ENCODE measurements around the gene ZBTB17.

The ZBTB17 gene

DNA sequence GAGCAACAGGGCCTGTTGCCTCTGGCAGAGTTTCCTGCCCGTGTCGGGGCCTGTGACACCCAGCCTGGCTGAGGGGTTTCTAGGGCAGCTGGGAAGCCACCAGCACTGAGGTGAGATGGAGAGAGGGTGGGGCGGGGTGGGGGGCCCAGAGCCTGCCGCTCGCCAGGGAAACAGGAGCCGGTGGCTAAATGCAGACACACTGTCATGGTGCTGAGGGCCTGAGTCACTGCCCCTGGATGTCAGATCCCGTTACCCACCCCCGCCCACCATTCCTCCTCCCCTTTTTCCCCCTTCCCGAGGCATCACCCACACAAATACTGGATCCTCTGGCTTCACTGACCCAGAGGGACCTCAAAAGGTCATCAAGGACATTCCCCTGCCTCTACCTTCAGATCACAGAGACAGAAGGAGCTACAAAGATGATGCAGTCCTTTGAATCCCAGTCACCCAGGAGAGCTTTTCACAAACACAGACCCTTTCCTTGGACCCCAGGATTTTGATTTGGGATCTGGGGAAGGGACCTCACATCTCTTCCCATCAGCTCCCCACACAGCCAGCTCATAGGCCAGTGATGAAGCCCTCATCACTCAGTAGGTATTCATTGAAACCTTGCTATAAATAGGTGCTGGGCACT lies 43.9 kb upstream of the ZBTB17 start:
- H3K4me3 ChIP-seq (ENCODE audit: low read depth, low read length): no peak overlapping the region
- no peak for TF ChIP-seq CTCF (IDR thresholded peaks at IDR 0.05; ENCODE audit: low read depth, low read length)
- no peak for TF ChIP-seq MYC (IDR thresholded peaks at IDR 0.05; ENCODE audit: low read depth, low read length)
- TF ChIP-seq, protein P1, sequence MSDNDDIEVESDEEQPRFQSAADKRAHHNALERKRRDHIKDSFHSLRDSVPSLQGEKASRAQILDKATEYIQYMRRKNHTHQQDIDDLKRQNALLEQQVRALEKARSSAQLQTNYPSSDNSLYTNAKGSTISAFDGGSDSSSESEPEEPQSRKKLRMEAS (IDR thresholded peaks at IDR 0.05; ENCODE audit: low read depth, low read length): no peak
- no peak for TF ChIP-seq POLR2A (IDR thresholded peaks at IDR 0.05; ENCODE audit: extremely low read depth, insufficient read length)
- no peak for DNase-seq (ENCODE audit: low read depth)

DNA sequence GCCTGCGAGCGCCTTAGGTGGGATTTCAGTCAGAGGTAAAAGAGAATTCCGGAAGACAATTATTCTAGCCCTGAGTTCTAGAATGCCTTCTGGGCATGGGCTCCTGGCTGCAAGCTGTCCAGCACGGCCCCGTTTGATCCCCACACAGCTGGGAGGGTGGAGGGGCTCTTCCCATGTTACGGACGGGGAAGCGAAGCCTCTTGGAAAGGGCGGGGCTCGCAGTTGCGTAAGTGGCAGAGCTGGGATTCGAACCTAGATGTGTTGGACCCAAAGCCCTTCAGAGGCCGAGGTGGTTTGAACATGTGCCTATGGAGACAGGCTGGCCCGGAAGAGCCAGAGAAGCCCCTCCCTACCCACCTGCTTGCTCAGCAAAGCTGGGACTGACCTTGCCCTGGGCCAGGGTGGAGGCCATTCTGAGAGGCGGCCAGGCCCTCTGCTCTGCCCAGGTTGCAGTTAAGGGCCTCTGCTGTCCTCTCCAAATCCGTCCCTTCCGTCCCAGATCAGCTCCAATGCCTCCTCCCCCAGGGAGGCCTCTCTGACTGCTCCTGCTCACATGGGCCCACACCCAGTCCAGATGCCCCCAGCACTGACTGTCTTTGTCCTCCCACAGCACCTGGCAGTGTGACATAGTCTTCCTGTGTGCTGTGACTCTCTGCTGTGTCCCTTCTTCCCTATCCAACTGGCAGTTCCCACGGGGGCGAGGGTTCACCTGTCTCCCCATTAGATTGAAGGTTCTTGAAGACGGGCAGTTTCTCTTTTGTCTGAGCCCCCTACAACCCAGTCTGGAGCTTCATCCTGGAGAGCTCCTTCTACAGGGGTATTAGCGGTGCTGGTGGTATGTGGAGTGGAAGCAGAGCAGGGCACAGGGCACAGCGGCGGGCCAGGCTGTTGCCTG lies 43.1 kb upstream of the ZBTB17 start:
- DNase-seq (ENCODE audit: low read depth): no peak
- TF ChIP-seq CTCF (IDR thresholded peaks at IDR 0.05; ENCODE audit: low read depth, low read length) (no peak), MYC (IDR thresholded peaks at IDR 0.05; ENCODE audit: low read depth, low read length) (no peak), POLR2A (IDR thresholded peaks at IDR 0.05; ENCODE audit: extremely low read depth, insufficient read length) (no peak)
- TF ChIP-seq, protein P1 (IDR thresholded peaks at IDR 0.05; ENCODE audit: low read depth, low read length): no peak
- no peak overlapping the region for H3K4me3 ChIP-seq (ENCODE audit: low read depth, low read length)

DNA sequence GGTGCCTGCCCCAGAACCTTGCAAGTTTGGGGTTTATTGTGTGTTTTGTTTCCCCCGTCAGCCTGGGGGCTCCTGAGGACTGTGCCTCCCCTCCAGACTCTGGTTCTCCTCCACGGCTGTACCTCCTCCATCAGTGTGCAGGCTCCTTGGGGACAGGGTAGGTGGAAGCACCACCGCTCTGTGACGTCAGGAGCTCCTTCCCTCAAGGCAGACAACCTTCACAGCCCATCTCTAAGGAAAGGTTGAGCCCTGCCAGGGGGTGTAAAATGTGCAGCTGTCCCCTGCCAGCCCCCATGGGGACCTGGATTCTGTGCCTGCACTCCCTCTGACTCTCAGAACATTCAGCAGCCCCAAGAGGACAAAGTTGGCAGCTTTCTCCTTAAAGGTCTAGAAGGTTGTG lies 42.4 kb upstream of the ZBTB17 start:
- no peak for DNase-seq (ENCODE audit: low read depth)
- no peak for TF ChIP-seq CTCF (IDR thresholded peaks at IDR 0.05; ENCODE audit: low read depth, low read length)
- TF ChIP-seq, protein P1 (IDR thresholded peaks at IDR 0.05; ENCODE audit: low read depth, low read length): no peak
- TF ChIP-seq POLR2A (IDR thresholded peaks at IDR 0.05; ENCODE audit: extremely low read depth, insufficient read length): no peak
- no peak for TF ChIP-seq MYC (IDR thresholded peaks at IDR 0.05; ENCODE audit: low read depth, low read length)
- H3K4me3 ChIP-seq (ENCODE audit: low read depth, low read length): no peak overlapping the region

GRCh38 chr1:16017461-16018303 lies 41.8 kb upstream of the ZBTB17 start, which contains the start of gene HSPB7:
Gene HSPB7 (minus strand): TSS chr1:16018043. CDS start chr1:16017963, 80 bp downstream.
- no peak for DNase-seq (ENCODE audit: low read depth)
- no peak for TF ChIP-seq CTCF (IDR thresholded peaks at IDR 0.05; ENCODE audit: low read depth, low read length)
- TF ChIP-seq, protein P1 (IDR thresholded peaks at IDR 0.05; ENCODE audit: low read depth, low read length): no peak
- TF ChIP-seq POLR2A (IDR thresholded peaks at IDR 0.05; ENCODE audit: extremely low read depth, insufficient read length): no peak
- TF ChIP-seq MYC (IDR thresholded peaks at IDR 0.05; ENCODE audit: low read depth, low read length): no peak
- no peak within 1 kb of the TSS for H3K4me3 ChIP-seq (ENCODE audit: low read depth, low read length)

DNA sequence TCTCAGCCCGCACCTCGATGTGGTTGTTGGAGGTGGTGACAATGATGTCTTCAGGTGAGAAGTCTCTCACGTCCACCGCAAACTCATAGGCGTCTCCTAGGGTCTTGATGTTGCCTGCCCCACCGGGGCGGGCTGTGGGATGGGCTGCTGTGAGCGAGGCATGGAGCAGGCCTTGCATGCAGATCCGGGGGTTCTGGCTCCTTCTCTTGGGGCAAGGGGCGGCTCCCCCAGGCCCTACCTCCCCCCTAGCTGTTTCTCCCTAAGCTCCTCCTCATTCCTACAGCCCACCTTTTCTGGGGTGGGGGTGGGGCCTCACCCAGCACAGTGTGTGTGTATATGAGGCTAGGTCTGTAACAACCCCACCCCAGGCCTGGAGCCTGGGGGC lies 41.2 kb upstream of the ZBTB17 start:
- H3K4me3 ChIP-seq (ENCODE audit: low read depth, low read length): no peak overlapping the region
- TF ChIP-seq POLR2A (IDR thresholded peaks at IDR 0.05; ENCODE audit: extremely low read depth, insufficient read length) (no peak), CTCF (IDR thresholded peaks at IDR 0.05; ENCODE audit: low read depth, low read length) (no peak), MYC (IDR thresholded peaks at IDR 0.05; ENCODE audit: low read depth, low read length) (no peak)
- TF ChIP-seq, protein P1 (IDR thresholded peaks at IDR 0.05; ENCODE audit: low read depth, low read length): no peak
- DNase-seq (ENCODE audit: low read depth): no peak
